NCI-H446 treated with DMSO at 0.1 percent for 48 hours (cell line): ENCODE data around the gene CTSH.

Experiments used
- DNase-seq: peaks from one replicate; lab custom pipeline; 2025; lab: John Stamatoyannopoulos, UW

The CTSH gene

GRCh38 chr15:78977591-78978347 lies 32.9 kb upstream of the CTSH start:
- DNase-seq, result no peak

GRCh38 chr15:78977091-78977571 lies 32.3 kb upstream of the CTSH start:
- DNase-seq, result no peak

DNA sequence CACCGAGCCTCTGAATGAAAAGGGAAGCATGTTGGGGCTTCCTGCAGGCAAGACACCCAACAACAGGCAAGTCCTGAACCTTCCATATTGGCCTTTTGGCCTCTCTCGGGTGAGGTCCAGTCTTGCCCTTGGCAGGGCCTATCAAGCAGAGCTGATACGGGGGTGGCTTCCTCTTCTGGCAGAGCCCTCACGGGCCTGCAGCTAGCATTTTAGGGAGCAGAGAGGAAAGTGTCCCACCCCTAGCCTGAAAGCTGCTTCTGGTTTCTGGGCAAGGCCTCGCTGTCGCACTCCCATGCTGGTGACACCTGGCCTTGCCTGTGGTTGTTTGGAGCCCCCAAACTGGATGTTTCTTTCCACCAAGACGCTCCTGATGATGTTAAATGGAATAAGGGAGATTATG lies 31.8 kb upstream of the CTSH start:
- no peak for DNase-seq

- no peak for DNase-seq
Observed at GRCh38 chr15:78974272-78974918, 29.5 kb upstream of the CTSH start.

- no peak for DNase-seq
Observed at GRCh38 chr15:78969687-78970349, 25.0 kb upstream of the CTSH start.

GRCh38 chr15:78968539-78969271 lies 23.9 kb upstream of the CTSH start:
- no peak for DNase-seq

- no peak for DNase-seq
Observed at GRCh38 chr15:78968114-78968513, 23.3 kb upstream of the CTSH start.

DNA sequence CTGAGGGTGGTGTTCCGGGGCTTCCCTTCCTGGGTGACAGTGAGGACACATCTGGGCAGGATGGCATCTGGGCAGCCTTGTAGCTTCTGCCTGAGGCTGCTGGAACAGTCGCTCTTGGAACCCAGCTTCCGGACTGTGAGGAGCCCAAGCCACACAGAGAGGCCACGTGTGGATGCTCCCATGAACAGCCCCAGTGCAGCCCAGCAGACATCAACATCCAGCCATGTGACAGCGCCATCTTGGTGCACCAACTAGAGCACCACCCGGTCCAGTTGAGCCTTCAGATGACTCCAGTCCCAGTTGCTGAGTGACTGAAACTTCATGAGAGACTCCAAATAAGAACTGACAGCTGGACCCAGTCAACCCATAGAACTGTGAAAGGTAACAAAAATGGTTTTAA lies 15.5 kb upstream of the CTSH start:
- DNase-seq, result no peak

DNA sequence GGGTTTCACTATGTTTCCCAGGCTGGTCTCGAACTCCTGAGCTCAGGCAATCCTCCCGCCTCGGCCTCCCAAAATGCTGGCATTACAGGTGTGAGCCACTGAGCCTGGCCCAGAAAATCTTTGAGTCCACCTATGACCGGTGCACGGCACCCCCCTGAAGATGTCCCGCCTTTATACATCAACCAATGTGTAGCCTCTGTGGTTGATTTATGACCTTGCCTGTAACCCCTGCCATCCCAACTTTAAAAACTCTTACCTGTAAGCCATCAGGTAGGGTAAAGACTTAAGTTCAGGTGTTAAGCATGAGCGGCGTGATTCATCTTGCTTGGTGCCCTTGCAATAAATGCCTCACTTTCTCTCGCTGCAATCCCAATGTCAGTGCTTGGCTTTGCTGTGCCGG lies 14.5 kb upstream of the CTSH start:
- no peak for DNase-seq

DNA sequence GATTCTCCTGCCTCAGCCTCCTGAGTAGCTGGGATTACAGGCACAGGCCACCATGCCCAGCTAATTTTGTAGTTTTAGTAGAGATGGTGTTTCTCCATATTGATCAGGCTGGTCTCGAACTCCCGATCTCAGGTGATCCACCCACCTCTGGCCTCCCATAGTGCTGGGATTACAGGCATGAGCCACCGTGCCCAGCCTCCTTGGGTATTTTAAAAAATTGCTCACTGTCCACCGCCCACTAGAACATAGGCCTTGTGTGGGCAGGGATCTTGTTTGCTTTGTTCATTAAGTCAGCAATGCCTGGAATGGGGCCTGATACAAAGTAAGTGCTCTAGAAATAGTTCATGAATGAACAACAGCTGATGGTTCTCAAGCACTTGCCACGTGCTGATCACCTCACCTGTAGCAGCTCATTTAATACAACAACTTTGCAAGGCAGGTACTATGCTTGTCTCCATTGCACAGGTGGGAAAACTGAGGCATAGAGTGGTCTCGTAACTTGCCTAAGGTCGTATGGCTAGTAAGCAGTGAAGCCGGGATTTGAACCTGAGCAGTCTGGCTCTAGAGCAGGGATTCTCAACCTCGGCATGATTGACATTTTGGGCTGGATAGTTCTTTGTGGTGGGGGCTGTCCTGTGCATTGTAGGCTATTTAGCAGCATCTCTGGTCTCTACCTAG lies 12.7 kb upstream of the CTSH start:
- DNase-seq, result no peak

DNA sequence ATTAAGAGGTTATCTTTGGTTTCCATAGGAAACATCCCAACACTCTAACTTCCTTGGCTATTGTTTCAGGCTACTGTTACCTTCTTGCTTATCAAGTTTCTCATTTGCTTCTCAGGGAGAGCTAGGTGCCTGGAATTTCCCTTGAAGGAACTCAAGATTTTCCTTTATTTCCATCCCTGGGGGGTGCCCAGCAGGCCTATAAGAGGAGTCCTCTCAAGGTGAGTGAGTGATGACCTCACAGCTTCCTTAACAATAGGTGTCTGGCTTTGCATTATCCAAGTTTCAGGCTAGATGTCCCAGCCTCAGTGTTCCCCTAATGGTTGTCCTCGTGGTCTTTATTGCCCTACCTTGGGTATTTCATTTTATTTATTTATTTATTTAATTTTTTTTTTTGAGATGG lies 12.1 kb upstream of the CTSH start:
- DNase-seq, result no peak

DNA sequence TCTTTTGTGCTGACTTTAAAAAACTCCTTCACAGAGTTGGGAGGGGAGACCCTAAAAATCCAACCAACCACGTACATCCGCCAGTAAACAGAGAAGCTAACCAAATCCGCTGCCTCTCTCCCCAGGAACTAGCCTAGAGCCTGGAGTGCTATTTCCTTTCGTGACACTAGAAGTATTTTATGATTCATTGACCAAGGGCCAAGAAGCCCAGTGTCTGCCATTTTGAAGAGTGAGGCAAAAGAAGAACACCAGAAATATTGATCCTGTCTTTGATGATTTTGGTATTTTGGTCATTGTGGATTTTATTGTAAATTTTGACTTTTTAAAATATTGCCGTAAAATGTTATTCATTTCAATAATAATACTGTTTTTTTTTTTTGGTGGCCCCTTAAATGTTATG lies 10.5 kb upstream of the CTSH start:
- no peak for DNase-seq

DNA sequence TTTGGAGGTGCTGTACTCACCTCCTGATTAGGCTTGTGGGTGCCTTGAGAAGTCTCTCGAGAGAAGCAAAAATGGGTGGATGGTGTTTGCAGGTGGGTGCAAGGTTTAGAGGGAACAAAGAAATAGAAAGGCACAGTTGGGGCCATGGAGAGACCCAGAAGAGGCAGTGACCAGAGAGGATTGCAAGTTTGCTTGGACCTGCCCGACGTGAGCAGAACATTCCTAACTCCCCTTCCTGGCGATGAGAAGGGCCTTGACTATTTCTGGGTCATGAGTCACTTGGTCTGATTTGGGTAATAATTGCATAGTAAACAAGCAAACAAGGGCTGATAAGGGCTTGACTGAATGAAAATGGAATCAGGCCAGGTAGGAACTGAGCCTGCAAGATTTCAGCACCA lies 7.0 kb upstream of the CTSH start:
- no peak for DNase-seq

DNA sequence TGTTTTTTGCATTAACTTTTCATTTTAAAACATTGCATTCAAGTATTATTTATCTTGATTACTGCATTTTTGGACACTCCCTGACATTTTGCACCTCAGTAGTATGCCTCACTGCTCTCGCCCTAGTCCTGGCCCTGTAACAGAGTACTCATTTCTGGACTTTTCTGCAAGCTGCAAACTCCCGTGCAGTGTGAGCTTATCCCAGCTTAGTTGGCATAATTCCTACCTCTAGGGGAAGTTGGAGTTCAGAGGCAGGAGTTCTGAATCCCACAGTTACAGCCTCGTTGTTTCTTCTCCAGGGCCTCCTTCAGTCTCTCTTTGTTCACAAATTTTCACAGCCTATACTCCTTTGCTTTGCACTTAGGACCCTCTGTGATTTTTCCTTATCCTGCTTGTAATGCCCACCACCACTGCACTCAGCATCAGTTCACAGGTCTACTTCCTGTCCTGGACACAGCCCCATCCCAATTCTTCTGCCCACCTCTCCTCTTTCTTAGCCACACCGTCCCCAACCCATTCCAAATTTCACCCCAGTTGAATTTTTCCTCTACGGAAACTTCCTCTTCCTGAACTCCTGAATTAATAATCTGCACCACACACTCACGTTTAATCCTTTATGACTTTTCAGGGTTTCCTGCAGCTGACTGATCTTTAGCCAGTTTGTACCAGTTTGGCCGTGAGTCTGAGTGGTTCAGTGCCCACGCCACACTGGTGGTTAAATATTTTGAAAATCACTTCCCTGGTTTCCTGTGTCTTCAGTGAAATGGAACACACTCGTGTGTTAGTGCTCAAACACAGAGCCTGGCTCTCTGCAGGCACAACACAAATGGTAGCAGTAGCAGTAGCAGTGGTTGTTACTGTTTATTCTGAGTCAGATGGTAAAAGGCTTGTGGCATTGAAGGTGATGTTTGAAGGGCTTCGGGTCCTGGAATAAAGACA lies 6.3 kb upstream of the CTSH start:
- no peak for DNase-seq

DNA sequence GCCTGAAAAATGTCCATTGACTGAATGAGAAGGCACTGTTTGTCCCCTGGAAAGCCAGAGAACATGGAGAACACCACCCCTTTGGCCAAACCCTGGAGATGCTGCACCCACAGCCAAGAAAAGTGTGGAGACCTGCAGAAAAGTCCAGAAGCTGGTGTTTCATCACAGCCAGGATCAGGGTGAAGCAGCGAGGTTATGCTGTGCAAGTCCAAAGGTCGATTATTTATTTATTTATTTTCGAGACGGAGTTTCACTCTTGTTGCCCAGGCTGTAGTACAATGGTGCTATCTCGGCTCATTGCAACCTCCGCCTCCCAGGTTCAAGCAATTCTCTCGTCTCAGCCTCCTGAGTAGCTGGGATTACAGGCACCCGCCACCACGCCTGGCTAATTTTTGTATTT lies 5.5 kb upstream of the CTSH start:
- DNase-seq, result no peak

- DNase-seq, result no peak
Observed at GRCh38 chr15:78949461-78949860, 4.6 kb upstream of the CTSH start.

- DNase-seq, result no peak
Observed at GRCh38 chr15:78947506-78947905, 2.7 kb upstream of the CTSH start.

DNA sequence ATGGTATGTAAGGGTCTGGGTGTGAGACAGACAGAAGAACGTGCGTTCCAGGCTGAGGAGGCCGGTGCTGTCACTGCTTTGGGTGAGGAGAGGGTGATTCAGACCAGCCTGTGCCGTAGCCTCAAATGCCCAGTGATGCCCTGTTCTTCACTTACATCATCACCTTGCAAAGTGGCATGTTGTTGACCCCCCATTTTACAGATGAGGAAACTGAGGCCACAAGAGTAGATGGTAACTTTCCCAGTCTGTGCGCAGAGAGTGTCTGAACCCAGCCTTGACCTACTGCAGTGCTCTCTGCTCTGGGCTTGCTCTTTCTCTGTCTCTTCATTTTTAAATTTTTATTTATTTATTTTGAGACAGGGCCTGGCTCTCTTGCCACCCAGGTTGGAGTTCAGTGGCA lies 1.6 kb upstream of the CTSH start:
- no peak for DNase-seq

GRCh38 chr15:78944202-78944625 lies 632 bp downstream of the CTSH start:
- no peak for DNase-seq

DNA sequence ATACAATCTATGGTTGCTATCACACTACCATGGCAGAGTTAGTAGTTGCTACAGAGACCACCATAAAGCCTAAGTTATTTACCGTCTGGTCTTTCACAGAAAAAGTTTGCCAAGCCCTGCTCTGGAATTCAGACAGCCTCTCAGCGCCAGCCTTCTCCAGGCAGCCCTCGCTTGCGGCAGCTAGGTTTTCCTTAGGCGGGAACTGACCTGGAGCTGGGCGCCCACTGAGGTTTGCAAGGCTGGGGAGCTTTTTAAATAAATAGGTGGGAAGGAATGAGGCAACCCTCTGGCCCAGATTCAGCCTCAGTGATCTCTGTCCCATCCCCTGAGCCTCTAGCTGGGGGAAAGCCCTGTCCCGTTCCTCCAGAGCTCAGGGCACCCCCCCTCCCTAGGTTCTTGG lies 1.2 kb downstream of the CTSH start:
- DNase-seq, result no peak

GRCh38 chr15:78942741-78943140 lies 2.1 kb downstream of the CTSH start:
- DNase-seq, result no peak
